ENCODE measurements around the gene INHBC. TPM values are rescaled to one million over a fixed set of nuclear protein-coding genes. Genes with fewer than 3 reads are reported as not detected.
"Not testable (repeated sequence)": the region's sequence is repeated elsewhere in the genome, so short reads cannot be mapped to it uniquely, and the experiment has no call there.

The INHBC gene
- total RNA-seq, 1 experiment from 2014 or later, result 0.35 TPM

DNA sequence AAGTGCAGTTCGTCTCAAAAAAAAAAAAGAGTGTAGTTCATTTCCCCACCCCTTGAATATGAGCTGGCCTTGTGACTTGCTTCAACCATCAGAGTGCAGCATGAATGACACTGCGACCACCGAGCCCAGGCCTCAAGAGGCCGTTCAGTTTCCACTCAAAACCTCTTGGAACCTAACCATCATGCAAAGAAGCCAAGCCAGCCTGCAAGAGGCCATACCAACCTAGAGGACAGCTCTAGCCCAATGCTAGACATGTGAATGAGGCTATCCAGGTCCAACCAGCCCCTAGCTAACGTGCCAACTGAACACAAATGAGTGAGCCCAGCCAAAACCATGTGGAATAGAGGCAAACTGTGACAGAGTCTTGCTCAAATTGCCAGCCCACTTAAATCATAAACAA is 33.4 kb upstream of the INHBC start:
- Histone ChIP-seq H3K4me3 (no peak overlapping the region), H3K4me2 (no peak overlapping the region), H3K9me2 (ENCODE audit: insufficient read depth) (no peaks in the 10 kb centered on the region), H3K79me2 (ENCODE audit: low read depth) (no peaks in the 10 kb centered on the region), H3K36me3 (ENCODE audit: low read depth) (no peaks in the 10 kb centered on the region), H3K27me3 (ENCODE audit: insufficient read depth, low read depth) (no peaks in the 10 kb centered on the region), H2AFZ (no peak overlapping the region), H3K27ac (no peak overlapping the region), H3F3A (ENCODE audit: insufficient read depth, low read depth) (no peaks in the 10 kb centered on the region; the same call in 1 of the 2 replicates), H3K4me1 (replicated peaks; ENCODE audit: insufficient read depth) (no peaks in the 10 kb centered on the region), H3K9me3 (ENCODE audit: insufficient read depth, low read depth) (no peaks in the 10 kb centered on the region), H4K20me1 (ENCODE audit: insufficient read depth) (no peaks in the 10 kb centered on the region)
- no peak for DNase-seq
- CTCF ChIA-PET, result interaction anchor here (0.6 kb wide), 1 partner anchor 66 kb away, joined by 7 read pairs; no protein-coding TSS in a partner anchor
- intact Hi-C loops (cut with micrococcal nuclease; ENCODE audit: unreplicated experiment), result no loop called here
- no TSS peak for BruUV-seq (replicated peaks)
- POLR2A ChIA-PET (ENCODE audit: unreplicated experiment), result no interaction called here
- no peak for TF ChIP-seq EZH2 (IDR thresholded peaks at IDR 0.05; ENCODE audit: low read depth)
- TF ChIP-seq, protein P1, sequence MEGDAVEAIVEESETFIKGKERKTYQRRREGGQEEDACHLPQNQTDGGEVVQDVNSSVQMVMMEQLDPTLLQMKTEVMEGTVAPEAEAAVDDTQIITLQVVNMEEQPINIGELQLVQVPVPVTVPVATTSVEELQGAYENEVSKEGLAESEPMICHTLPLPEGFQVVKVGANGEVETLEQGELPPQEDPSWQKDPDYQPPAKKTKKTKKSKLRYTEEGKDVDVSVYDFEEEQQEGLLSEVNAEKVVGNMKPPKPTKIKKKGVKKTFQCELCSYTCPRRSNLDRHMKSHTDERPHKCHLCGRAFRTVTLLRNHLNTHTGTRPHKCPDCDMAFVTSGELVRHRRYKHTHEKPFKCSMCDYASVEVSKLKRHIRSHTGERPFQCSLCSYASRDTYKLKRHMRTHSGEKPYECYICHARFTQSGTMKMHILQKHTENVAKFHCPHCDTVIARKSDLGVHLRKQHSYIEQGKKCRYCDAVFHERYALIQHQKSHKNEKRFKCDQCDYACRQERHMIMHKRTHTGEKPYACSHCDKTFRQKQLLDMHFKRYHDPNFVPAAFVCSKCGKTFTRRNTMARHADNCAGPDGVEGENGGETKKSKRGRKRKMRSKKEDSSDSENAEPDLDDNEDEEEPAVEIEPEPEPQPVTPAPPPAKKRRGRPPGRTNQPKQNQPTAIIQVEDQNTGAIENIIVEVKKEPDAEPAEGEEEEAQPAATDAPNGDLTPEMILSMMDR (conservative IDR thresholded peaks at IDR 0.05), result no peak

DNA sequence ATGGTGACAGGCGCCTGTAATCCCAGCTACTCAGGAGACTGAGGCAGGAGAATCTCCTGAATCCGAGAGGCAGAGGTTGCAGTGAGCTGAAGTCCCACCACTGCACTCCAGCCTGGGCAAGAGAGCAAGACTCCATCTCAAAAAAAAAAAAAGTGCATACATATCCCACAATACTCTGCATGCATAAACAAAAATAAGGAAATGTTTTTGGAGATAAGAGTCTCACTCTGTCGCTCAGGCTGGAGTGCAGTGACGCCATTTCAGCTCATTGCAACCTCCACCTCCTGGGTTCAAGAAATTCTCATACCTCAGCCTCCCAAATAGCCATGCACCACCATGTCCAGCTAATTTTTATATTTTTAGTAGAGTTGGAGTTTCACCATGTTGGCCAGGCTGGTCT is 32.4 kb upstream of the INHBC start:
- H2AFZ ChIP-seq; H3K9me2 ChIP-seq (ENCODE audit: insufficient read depth); BruUV-seq (replicated peaks); POLR2A ChIA-PET (ENCODE audit: unreplicated experiment); H3K4me3 ChIP-seq; H3K4me1 ChIP-seq (replicated peaks; ENCODE audit: insufficient read depth); H3K4me2 ChIP-seq; DNase-seq; H4K20me1 ChIP-seq (ENCODE audit: insufficient read depth); H3K9me3 ChIP-seq (ENCODE audit: insufficient read depth, low read depth); CTCF ChIA-PET; H3K27ac ChIP-seq; H3F3A ChIP-seq (ENCODE audit: insufficient read depth, low read depth); H3K36me3 ChIP-seq (ENCODE audit: low read depth); intact Hi-C loops (cut with micrococcal nuclease; ENCODE audit: unreplicated experiment); H3K27me3 ChIP-seq (ENCODE audit: insufficient read depth, low read depth); H3K79me2 ChIP-seq (ENCODE audit: low read depth): not testable (repeated sequence)

DNA sequence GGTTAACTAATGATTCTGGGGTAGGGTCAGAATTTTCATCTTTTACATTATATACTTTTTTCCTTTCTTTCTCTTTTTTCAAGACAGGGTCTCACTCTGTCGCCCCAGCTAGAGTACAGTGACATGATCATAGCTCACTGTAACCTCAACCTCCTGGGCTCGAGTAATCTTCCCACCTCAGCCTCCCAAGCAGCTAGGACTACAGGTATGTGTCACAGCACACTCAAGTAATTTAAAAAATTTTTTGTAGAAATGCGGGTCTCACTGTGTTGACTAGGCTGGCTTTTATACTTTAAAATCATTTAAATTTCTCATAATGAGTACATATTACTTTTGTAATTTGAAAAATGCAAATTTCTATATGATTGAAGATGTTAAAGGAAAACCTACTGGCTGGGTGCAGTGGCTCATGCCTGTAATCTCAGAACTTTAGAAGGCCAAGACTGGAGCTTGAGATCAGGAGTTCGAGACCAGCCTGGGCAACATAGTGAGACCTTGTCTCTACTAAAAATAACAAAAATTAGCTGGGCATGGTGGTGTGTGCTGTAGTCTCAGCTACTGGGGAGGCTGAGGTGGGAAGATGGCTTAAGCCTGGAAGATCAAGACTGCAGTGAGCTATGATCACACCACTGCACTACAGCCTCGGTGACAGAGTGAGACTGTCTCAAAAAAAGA is 29.5 kb upstream of the INHBC start:
- H3F3A ChIP-seq (ENCODE audit: insufficient read depth, low read depth), result no peaks in the 10 kb centered on the region; the same call in 1 of the 2 replicates
- H3K9me2 ChIP-seq (ENCODE audit: insufficient read depth), result no peaks in the 10 kb centered on the region
- TF ChIP-seq, protein P1 (conservative IDR thresholded peaks at IDR 0.05), result no peak
- TF ChIP-seq EZH2 (IDR thresholded peaks at IDR 0.05; ENCODE audit: low read depth), result no peak
- intact Hi-C loops (cut with micrococcal nuclease; ENCODE audit: unreplicated experiment), result no loop called here
- H2AFZ ChIP-seq, result no peak overlapping the region
- BruUV-seq (replicated peaks), result no TSS peak
- no peak overlapping the region for H3K4me3 ChIP-seq
- H3K4me1 ChIP-seq (replicated peaks; ENCODE audit: insufficient read depth), result no peaks in the 10 kb centered on the region
- no peaks in the 10 kb centered on the region for H3K9me3 ChIP-seq (ENCODE audit: insufficient read depth, low read depth)
- H3K4me2 ChIP-seq, result no peak overlapping the region
- CTCF ChIA-PET, result no interaction called here
- H3K36me3 ChIP-seq (ENCODE audit: low read depth), result no peaks in the 10 kb centered on the region
- POLR2A ChIA-PET (ENCODE audit: unreplicated experiment), result no interaction called here
- DNase-seq, result no peak
- H3K27ac ChIP-seq, result no peak overlapping the region
- no peaks in the 10 kb centered on the region; the same call in 1 of the 2 replicates for H4K20me1 ChIP-seq (ENCODE audit: insufficient read depth)
- H3K27me3 ChIP-seq (ENCODE audit: insufficient read depth, low read depth), result no peaks in the 10 kb centered on the region
- no peaks in the 10 kb centered on the region for H3K79me2 ChIP-seq (ENCODE audit: low read depth)

DNA sequence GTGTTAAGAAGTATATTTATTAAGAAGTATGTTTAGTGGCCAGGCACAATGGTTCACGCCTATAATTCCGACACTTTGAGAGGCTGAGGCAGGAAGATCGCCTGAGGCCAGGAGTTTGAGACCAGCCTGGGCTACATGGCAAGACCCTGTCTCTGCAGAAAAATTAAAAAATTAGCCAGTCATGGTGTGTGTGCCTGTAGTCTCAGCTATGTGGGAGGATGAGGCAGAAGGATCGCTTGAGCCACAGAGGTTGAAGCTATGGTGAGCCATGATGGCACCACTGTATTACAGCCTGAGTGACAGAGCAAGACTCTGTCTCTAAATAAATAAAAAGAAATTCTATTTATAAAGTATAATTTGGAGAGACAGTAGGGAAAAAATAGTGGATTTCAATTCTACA is 24.1 kb upstream of the INHBC start:
- BruUV-seq (replicated peaks), result no TSS peak
- CTCF ChIA-PET, result no interaction called here
- no peak overlapping the region for H3K4me2 ChIP-seq
- DNase-seq, result no peak
- no peaks in the 10 kb centered on the region for H3K9me3 ChIP-seq (ENCODE audit: insufficient read depth, low read depth)
- no peak overlapping the region for H2AFZ ChIP-seq
- TF ChIP-seq, protein P1 (conservative IDR thresholded peaks at IDR 0.05), result no peak
- TF ChIP-seq EZH2 (IDR thresholded peaks at IDR 0.05; ENCODE audit: low read depth), result no peak
- no peak overlapping the region for H3K4me3 ChIP-seq
- H3K4me1 ChIP-seq (replicated peaks; ENCODE audit: insufficient read depth), result no peaks in the 10 kb centered on the region
- H3K27me3 ChIP-seq (ENCODE audit: insufficient read depth, low read depth), result no peaks in the 10 kb centered on the region
- no peak overlapping the region for H3K27ac ChIP-seq
- no peaks in the 10 kb centered on the region; the same call in 1 of the 2 replicates for H4K20me1 ChIP-seq (ENCODE audit: insufficient read depth)
- POLR2A ChIA-PET (ENCODE audit: unreplicated experiment), result no interaction called here
- no peaks in the 10 kb centered on the region for H3F3A ChIP-seq (ENCODE audit: insufficient read depth, low read depth)
- no peaks in the 10 kb centered on the region for H3K9me2 ChIP-seq (ENCODE audit: insufficient read depth)
- no peaks in the 10 kb centered on the region for H3K36me3 ChIP-seq (ENCODE audit: low read depth)
- peaks cover 3% of the 10 kb centered on the region; the same call in 1 of the 2 replicates for H3K79me2 ChIP-seq (ENCODE audit: low read depth)
- intact Hi-C loops (cut with micrococcal nuclease; ENCODE audit: unreplicated experiment), result no loop called here

DNA sequence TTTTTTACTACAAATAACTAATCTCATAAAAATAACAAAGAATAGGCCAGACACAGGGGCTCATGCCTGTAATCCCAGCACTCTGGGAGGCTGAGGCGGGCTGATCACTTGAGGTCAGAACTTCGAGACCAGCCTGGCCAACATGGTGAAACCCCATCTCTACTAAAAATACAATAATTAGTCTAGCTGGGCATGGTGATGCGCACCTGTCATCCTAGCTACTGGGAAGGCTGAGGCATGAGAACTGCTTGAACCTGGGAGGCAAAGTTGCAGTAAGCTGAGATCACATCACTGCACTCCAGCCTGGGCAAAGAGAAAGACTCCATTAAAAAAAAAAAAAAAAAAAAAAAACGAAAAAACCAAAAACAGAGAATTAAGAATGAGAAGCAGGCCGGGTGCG is 20.4 kb upstream of the INHBC start:
- DNase-seq; CTCF ChIA-PET; H3K4me1 ChIP-seq (replicated peaks; ENCODE audit: insufficient read depth); H3K27me3 ChIP-seq (ENCODE audit: insufficient read depth, low read depth); H3F3A ChIP-seq (ENCODE audit: insufficient read depth, low read depth); H3K4me2 ChIP-seq; H3K79me2 ChIP-seq (ENCODE audit: low read depth); H4K20me1 ChIP-seq (ENCODE audit: insufficient read depth); H3K36me3 ChIP-seq (ENCODE audit: low read depth); H2AFZ ChIP-seq; H3K9me2 ChIP-seq (ENCODE audit: insufficient read depth); H3K4me3 ChIP-seq; H3K9me3 ChIP-seq (ENCODE audit: insufficient read depth, low read depth); BruUV-seq (replicated peaks); H3K27ac ChIP-seq; POLR2A ChIA-PET (ENCODE audit: unreplicated experiment); intact Hi-C loops (cut with micrococcal nuclease; ENCODE audit: unreplicated experiment): not testable (repeated sequence)
